ENCODE measurements around the gene HOXB1.

DNA sequence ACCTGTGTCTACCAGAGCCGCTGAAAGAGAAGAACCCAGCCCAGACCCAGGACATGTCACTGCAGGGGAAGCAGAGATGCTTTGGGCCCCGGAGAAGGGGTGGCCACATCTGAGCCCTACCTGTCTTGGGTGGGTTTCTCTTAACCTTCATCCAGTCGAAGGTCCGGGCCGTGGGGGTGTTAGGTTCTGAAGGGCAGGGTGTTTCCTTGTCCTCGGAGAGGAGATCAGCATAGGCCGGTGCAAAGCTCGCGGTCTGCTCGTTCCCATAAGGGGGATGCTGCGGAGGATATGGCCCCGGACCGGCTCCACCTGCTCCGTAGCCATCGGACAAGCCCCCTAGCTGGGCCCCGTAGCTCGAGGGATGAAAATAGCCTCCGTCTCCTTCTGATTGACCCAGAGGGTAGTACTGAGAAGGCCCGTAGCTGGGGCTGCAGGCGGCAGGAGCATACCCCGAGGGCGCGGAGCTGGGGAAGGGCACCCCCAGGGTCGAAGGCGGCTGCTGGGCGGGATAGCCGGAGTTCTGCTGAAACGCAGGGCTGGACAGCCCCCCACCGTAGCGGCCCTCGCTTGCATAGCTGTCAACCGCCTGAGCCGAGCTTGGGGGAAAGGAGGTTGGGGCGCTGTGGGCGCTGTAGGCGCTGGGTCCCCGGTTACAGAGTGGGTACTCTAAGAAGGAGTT, 464 bp downstream of the HOXB1 start:
- TF ChIP-seq, protein P1, sequence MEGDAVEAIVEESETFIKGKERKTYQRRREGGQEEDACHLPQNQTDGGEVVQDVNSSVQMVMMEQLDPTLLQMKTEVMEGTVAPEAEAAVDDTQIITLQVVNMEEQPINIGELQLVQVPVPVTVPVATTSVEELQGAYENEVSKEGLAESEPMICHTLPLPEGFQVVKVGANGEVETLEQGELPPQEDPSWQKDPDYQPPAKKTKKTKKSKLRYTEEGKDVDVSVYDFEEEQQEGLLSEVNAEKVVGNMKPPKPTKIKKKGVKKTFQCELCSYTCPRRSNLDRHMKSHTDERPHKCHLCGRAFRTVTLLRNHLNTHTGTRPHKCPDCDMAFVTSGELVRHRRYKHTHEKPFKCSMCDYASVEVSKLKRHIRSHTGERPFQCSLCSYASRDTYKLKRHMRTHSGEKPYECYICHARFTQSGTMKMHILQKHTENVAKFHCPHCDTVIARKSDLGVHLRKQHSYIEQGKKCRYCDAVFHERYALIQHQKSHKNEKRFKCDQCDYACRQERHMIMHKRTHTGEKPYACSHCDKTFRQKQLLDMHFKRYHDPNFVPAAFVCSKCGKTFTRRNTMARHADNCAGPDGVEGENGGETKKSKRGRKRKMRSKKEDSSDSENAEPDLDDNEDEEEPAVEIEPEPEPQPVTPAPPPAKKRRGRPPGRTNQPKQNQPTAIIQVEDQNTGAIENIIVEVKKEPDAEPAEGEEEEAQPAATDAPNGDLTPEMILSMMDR (IDR thresholded peaks at IDR 0.05), result no peak
- TF ChIP-seq POLR2A (IDR thresholded peaks at IDR 0.05), result no peak
